LNCAP (cell line): Measurements from ENCODE around the gene RERG.

Experiments
- TF ChIP-seq, protein P1 (sequence below): fragments of 450-650 bp; IDR thresholded peaks from 2 replicates; pipeline ENCODE4 v1.5.1; 2017; ENCODE audit warnings: mild to moderate bottlenecking

The RERG gene

GRCh38 chr12:15090441-15090840 lies 130.8 kb downstream of the RERG start:
- TF ChIP-seq, protein P1, sequence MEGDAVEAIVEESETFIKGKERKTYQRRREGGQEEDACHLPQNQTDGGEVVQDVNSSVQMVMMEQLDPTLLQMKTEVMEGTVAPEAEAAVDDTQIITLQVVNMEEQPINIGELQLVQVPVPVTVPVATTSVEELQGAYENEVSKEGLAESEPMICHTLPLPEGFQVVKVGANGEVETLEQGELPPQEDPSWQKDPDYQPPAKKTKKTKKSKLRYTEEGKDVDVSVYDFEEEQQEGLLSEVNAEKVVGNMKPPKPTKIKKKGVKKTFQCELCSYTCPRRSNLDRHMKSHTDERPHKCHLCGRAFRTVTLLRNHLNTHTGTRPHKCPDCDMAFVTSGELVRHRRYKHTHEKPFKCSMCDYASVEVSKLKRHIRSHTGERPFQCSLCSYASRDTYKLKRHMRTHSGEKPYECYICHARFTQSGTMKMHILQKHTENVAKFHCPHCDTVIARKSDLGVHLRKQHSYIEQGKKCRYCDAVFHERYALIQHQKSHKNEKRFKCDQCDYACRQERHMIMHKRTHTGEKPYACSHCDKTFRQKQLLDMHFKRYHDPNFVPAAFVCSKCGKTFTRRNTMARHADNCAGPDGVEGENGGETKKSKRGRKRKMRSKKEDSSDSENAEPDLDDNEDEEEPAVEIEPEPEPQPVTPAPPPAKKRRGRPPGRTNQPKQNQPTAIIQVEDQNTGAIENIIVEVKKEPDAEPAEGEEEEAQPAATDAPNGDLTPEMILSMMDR = no peak

GRCh38 chr12:15088105-15088504 lies 133.1 kb downstream of the RERG start:
- TF ChIP-seq, protein P1 = no peak

GRCh38 chr12:15074351-15074750 lies 146.9 kb downstream of the RERG start:
- TF ChIP-seq, protein P1 = no peak

DNA sequence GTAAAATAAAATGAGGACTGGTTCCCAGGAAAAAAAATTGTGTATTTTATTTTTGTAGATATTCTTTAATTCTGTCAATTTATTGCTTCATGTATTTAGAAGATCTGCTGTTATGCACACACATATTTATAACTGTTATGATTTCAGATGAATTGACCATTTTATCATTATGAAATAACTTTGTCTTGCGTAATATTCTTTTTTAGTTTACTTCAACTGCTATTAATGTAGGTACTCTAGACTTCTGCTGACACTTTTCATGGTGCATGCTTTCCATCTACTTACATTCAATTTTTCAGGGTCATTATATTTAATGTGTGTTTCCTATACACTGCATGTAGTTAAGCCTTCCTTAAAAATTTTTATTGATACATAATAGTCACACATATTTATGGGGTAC lies 162.1 kb downstream of the RERG start:
- TF ChIP-seq, protein P1 = no peak
